ENCODE measurements around the gene KLF1. TPM values are rescaled to one million over a fixed set of nuclear protein-coding genes. Genes with fewer than 3 reads are reported as not detected.
A peak's percentile ranks its signal among the peaks of the same experiment; 100 is the strongest.

KLF1 gene
- total RNA-seq (under 1 TPM in 1 of 5 donors, not detected in 4; 0.18 TPM), polyA plus RNA-seq (under 1 TPM in 2 of 3 donors, not detected in 1; 0.05 to 0.19 TPM)
- long read RNA-seq, donor 1: 0 reads
- long read RNA-seq, donor 2: 0 reads
- long read RNA-seq, donor 3: 0 reads
- long read RNA-seq, donor 4: 0 reads
- long read RNA-seq, donor 5, partial matches to known transcripts: 0 of 1 reads
- long read RNA-seq, donor 5, other reads (novel, unspliced or antisense): 0 of 1 reads
- long read RNA-seq, donor 6: 0 reads
- long read RNA-seq, donor 7: 0 reads
- long read RNA-seq, donor 8, partial matches to known transcripts: 0 of 1 reads
- long read RNA-seq, donor 8, other reads (novel, unspliced or antisense): 0 of 1 reads
- long read RNA-seq, donor 9: 0 reads
- long read RNA-seq, donor 10: 0 reads

GRCh38 chr19:12886969-12887747 is at the start of gene KLF1:
TSS of gene KLF1 (minus strand) at chr19:12887201. CDS start at chr19:12887140, 61 bp downstream.
- WGBS, 5 donors: 61 to 68% (median 67%) methylated on average over 11 to 17 of the region's 17 CpGs
- H3K27ac ChIP-seq: peak within 1 kb of the TSS in 1 of 5 donors; percentile 72
- peaks cover 0 to 26% (median 12%) of the 10 kb centered on the region in 3 donors for H3K27me3 ChIP-seq
- H3K4me1 ChIP-seq: peaks cover 29 to 45% (median 34%) of the 10 kb centered on the region in 4 donors
- DNase-seq: no peak
- no peaks in the 10 kb centered on the region for H3K36me3 ChIP-seq
- H3K9me3 ChIP-seq: peaks cover 0 to 16% (median 12%) of the 10 kb centered on the region in 4 donors
- TF ChIP-seq, protein P1, sequence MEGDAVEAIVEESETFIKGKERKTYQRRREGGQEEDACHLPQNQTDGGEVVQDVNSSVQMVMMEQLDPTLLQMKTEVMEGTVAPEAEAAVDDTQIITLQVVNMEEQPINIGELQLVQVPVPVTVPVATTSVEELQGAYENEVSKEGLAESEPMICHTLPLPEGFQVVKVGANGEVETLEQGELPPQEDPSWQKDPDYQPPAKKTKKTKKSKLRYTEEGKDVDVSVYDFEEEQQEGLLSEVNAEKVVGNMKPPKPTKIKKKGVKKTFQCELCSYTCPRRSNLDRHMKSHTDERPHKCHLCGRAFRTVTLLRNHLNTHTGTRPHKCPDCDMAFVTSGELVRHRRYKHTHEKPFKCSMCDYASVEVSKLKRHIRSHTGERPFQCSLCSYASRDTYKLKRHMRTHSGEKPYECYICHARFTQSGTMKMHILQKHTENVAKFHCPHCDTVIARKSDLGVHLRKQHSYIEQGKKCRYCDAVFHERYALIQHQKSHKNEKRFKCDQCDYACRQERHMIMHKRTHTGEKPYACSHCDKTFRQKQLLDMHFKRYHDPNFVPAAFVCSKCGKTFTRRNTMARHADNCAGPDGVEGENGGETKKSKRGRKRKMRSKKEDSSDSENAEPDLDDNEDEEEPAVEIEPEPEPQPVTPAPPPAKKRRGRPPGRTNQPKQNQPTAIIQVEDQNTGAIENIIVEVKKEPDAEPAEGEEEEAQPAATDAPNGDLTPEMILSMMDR (IDR thresholded peaks at IDR 0.05): no peak
- TF ChIP-seq POLR2AphosphoS5 (IDR thresholded peaks at IDR 0.05) (no peak), EP300 (IDR thresholded peaks at IDR 0.05) (no peak), POLR2A (IDR thresholded peaks at IDR 0.05) (no peak)
- intact Hi-C loops (cut with DNase I; ENCODE audit: low total_unique reads): loop anchor here (10.0 kb wide), 1 partner anchor 48 kb away; the partner anchor contains the start of genes CALR and FARSA
- H3K4me3 ChIP-seq: peak within 1 kb of the TSS; percentile 46 to 59 (median 53)

GRCh38 chr19:12936582-12936981 is 49.6 kb upstream of the KLF1 start:
- WGBS, 5 donors: 53 to 76% (median 68%) methylated on average over 7 of the region's 7 CpGs
- intact Hi-C loops (cut with DNase I; ENCODE audit: low total_unique reads): loop anchor here (10.0 kb wide), 1 partner anchor 52 kb away; the partner anchor contains the start of genes DNASE2 and KLF1
- H3K27ac ChIP-seq: no peak overlapping the region
- TF ChIP-seq POLR2AphosphoS5 (IDR thresholded peaks at IDR 0.05) (no peak), POLR2A (IDR thresholded peaks at IDR 0.05) (no peak), EP300 (IDR thresholded peaks at IDR 0.05) (no peak)
- TF ChIP-seq, protein P1 (IDR thresholded peaks at IDR 0.05): no peak
- no peak for DNase-seq
- H3K9me3 ChIP-seq: no peaks in the 10 kb centered on the region
- H3K4me3 ChIP-seq: no peak overlapping the region
- no peaks in the 10 kb centered on the region for H3K27me3 ChIP-seq
- H3K36me3 ChIP-seq: peaks cover 20 to 23% (median 21%) of the 10 kb centered on the region in 4 donors
- peaks cover 44 to 63% (median 52%) of the 10 kb centered on the region in 4 donors for H3K4me1 ChIP-seq

GRCh38 chr19:12935071-12935470 is 48.1 kb upstream of the KLF1 start:
- H3K27me3 ChIP-seq: no peaks in the 10 kb centered on the region
- H3K9me3 ChIP-seq: no peaks in the 10 kb centered on the region
- no peak overlapping the region for H3K4me3 ChIP-seq
- peaks cover 29 to 59% (median 40%) of the 10 kb centered on the region in 4 donors for H3K4me1 ChIP-seq
- TF ChIP-seq EP300 (IDR thresholded peaks at IDR 0.05): no peak
- TF ChIP-seq POLR2A (IDR thresholded peaks at IDR 0.05): no peak
- TF ChIP-seq, protein P1 (IDR thresholded peaks at IDR 0.05): no peak
- no peak for TF ChIP-seq POLR2AphosphoS5 (IDR thresholded peaks at IDR 0.05)
- intact Hi-C loops (cut with DNase I; ENCODE audit: low total_unique reads): loop anchor here (10.0 kb wide), 1 partner anchor 50 kb away; the partner anchor contains the start of genes DNASE2 and KLF1
- WGBS, 5 donors: 89 to 92% (median 91%) methylated on average over 10 of the region's 10 CpGs
- DNase-seq: no peak
- H3K27ac ChIP-seq: no peak overlapping the region
- peaks cover 11 to 20% (median 14%) of the 10 kb centered on the region in 4 donors for H3K36me3 ChIP-seq
